ENCODE measurements around the gene IFNE.

GRCh38 chr9:21513431-21513830, 31.3 kb upstream of the IFNE start:
- TF ChIP-seq, protein P1, sequence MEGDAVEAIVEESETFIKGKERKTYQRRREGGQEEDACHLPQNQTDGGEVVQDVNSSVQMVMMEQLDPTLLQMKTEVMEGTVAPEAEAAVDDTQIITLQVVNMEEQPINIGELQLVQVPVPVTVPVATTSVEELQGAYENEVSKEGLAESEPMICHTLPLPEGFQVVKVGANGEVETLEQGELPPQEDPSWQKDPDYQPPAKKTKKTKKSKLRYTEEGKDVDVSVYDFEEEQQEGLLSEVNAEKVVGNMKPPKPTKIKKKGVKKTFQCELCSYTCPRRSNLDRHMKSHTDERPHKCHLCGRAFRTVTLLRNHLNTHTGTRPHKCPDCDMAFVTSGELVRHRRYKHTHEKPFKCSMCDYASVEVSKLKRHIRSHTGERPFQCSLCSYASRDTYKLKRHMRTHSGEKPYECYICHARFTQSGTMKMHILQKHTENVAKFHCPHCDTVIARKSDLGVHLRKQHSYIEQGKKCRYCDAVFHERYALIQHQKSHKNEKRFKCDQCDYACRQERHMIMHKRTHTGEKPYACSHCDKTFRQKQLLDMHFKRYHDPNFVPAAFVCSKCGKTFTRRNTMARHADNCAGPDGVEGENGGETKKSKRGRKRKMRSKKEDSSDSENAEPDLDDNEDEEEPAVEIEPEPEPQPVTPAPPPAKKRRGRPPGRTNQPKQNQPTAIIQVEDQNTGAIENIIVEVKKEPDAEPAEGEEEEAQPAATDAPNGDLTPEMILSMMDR (IDR thresholded peaks at IDR 0.05): no peak
- TF ChIP-seq EZH2 (IDR thresholded peaks at IDR 0.05): no peak
